ENCODE data around the gene KAT2B.

The KAT2B gene

GRCh38 chr3:20128358-20128757 lies 88.1 kb downstream of the KAT2B start:
- Histone ChIP-seq H3K9ac (no peak overlapping the region), H3K9me3 (replicated peaks in 1 of 11) (no peaks in the 10 kb centered on the region), H4K20me1 (no peaks in the 10 kb centered on the region), H3K36me3 (peaks cover 8 to 28% (median 16%) of the 10 kb centered on the region in 11 experiments; a peak in 19 of 22 replicates), H3K4me1 (peaks cover 11 to 17% (median 14%) of the 10 kb centered on the region in 10 experiments), H3K27me3 (no peaks in the 10 kb centered on the region), H3K4me3 (no peak overlapping the region), H3K27ac (no peak overlapping the region), H3K4me2 (no peak overlapping the region)
- no peak for TF ChIP-seq Cebpa-rat (IDR thresholded peaks at IDR 0.05)

- H4K20me1 ChIP-seq = no peaks in the 10 kb centered on the region
- H3K9ac ChIP-seq = no peak overlapping the region
- TF ChIP-seq Cebpa-rat (IDR thresholded peaks at IDR 0.05) = no peak
- no peaks in the 10 kb centered on the region for H3K27me3 ChIP-seq
- no peak overlapping the region for H3K4me2 ChIP-seq
- peaks cover 11 to 16% (median 14%) of the 10 kb centered on the region in 10 experiments for H3K4me1 ChIP-seq
- no peak overlapping the region for H3K4me3 ChIP-seq
- peaks cover 0 to 24% (median 13%) of the 10 kb centered on the region in 11 experiments; a peak in 17 of 22 replicates for H3K36me3 ChIP-seq
- H3K9me3 ChIP-seq (replicated peaks in 1 of 11) = no peaks in the 10 kb centered on the region
- H3K27ac ChIP-seq = no peak overlapping the region
These were observed 89.9 kb downstream of the KAT2B start for GRCh38 chr3:20130106-20130505.

GRCh38 chr3:20136231-20136630 lies 96.0 kb downstream of the KAT2B start:
- Histone ChIP-seq H4K20me1 (no peaks in the 10 kb centered on the region), H3K27ac (no peak overlapping the region), H3K4me3 (no peak overlapping the region), H3K27me3 (no peaks in the 10 kb centered on the region), H3K4me2 (no peak overlapping the region), H3K36me3 (peaks cover 0 to 20% (median 13%) of the 10 kb centered on the region in 11 experiments; a peak in 10 of 22 replicates), H3K4me1 (no peaks in the 10 kb centered on the region), H3K9ac (no peak overlapping the region), H3K9me3 (replicated peaks in 1 of 11) (no peaks in the 10 kb centered on the region)
- no peak for TF ChIP-seq Cebpa-rat (IDR thresholded peaks at IDR 0.05)

GRCh38 chr3:20137647-20138046 lies 97.4 kb downstream of the KAT2B start:
- peaks cover 0 to 28% (median 19%) of the 10 kb centered on the region in 11 experiments; a peak in 12 of 22 replicates for H3K36me3 ChIP-seq
- no peak overlapping the region for H3K27ac ChIP-seq
- no peaks in the 10 kb centered on the region for H3K9me3 ChIP-seq (replicated peaks in 1 of 11)
- no peaks in the 10 kb centered on the region for H4K20me1 ChIP-seq
- H3K27me3 ChIP-seq = no peaks in the 10 kb centered on the region
- TF ChIP-seq Cebpa-rat (IDR thresholded peaks at IDR 0.05) = no peak
- H3K4me2 ChIP-seq = no peak overlapping the region
- no peaks in the 10 kb centered on the region for H3K4me1 ChIP-seq
- no peak overlapping the region for H3K9ac ChIP-seq
- H3K4me3 ChIP-seq = no peak overlapping the region

GRCh38 chr3:20140881-20141280 lies 100.6 kb downstream of the KAT2B start:
- H3K9ac ChIP-seq = no peak overlapping the region
- no peaks in the 10 kb centered on the region for H3K4me1 ChIP-seq
- H3K4me2 ChIP-seq = no peak overlapping the region
- H3K27me3 ChIP-seq = no peaks in the 10 kb centered on the region
- no peak overlapping the region for H3K27ac ChIP-seq
- TF ChIP-seq Cebpa-rat (IDR thresholded peaks at IDR 0.05) = no peak
- H3K4me3 ChIP-seq = no peak overlapping the region
- no peaks in the 10 kb centered on the region for H4K20me1 ChIP-seq
- H3K36me3 ChIP-seq = peaks cover 4 to 40% (median 20%) of the 10 kb centered on the region in 11 experiments; a peak in 14 of 22 replicates
- no peaks in the 10 kb centered on the region; a peak in 1 of 22 replicates for H3K9me3 ChIP-seq (replicated peaks in 1 of 11)

GRCh38 chr3:20141316-20141715 lies 101.1 kb downstream of the KAT2B start:
- Histone ChIP-seq H3K27ac (no peak overlapping the region), H3K4me2 (no peak overlapping the region), H3K4me3 (no peak overlapping the region), H4K20me1 (no peaks in the 10 kb centered on the region), H3K4me1 (no peaks in the 10 kb centered on the region), H3K9me3 (replicated peaks in 1 of 11) (no peaks in the 10 kb centered on the region; a peak in 1 of 22 replicates), H3K9ac (no peak overlapping the region), H3K36me3 (peaks cover 4 to 42% (median 20%) of the 10 kb centered on the region in 11 experiments; a peak in 14 of 22 replicates), H3K27me3 (no peaks in the 10 kb centered on the region)
- no peak for TF ChIP-seq Cebpa-rat (IDR thresholded peaks at IDR 0.05)

- TF ChIP-seq Cebpa-rat (IDR thresholded peaks at IDR 0.05) = no peak
- Histone ChIP-seq H4K20me1 (no peaks in the 10 kb centered on the region), H3K4me3 (no peak overlapping the region), H3K4me2 (no peak overlapping the region), H3K4me1 (no peaks in the 10 kb centered on the region), H3K9me3 (replicated peaks in 1 of 11) (no peaks in the 10 kb centered on the region; a peak in 1 of 22 replicates), H3K9ac (no peak overlapping the region), H3K27me3 (no peaks in the 10 kb centered on the region), H3K36me3 (peaks cover 4 to 47% (median 20%) of the 10 kb centered on the region in 11 experiments; a peak in 14 of 22 replicates), H3K27ac (no peak overlapping the region)
These were observed 101.6 kb downstream of the KAT2B start for GRCh38 chr3:20141851-20142250.

GRCh38 chr3:20142517-20142916 lies 102.3 kb downstream of the KAT2B start:
- Histone ChIP-seq H3K9me3 (replicated peaks in 1 of 11) (no peaks in the 10 kb centered on the region; a peak in 1 of 22 replicates), H3K9ac (no peak overlapping the region), H3K4me1 (no peaks in the 10 kb centered on the region), H4K20me1 (no peaks in the 10 kb centered on the region), H3K4me3 (no peak overlapping the region), H3K27me3 (no peaks in the 10 kb centered on the region), H3K27ac (no peak overlapping the region), H3K4me2 (no peak overlapping the region), H3K36me3 (peaks cover 4 to 42% (median 17%) of the 10 kb centered on the region in 11 experiments; a peak in 14 of 22 replicates)
- no peak for TF ChIP-seq Cebpa-rat (IDR thresholded peaks at IDR 0.05)

GRCh38 chr3:20143519-20143918 lies 103.3 kb downstream of the KAT2B start:
- no peak for TF ChIP-seq Cebpa-rat (IDR thresholded peaks at IDR 0.05)
- H3K9ac ChIP-seq = no peak overlapping the region
- H3K9me3 ChIP-seq (replicated peaks in 1 of 11) = no peaks in the 10 kb centered on the region; a peak in 1 of 22 replicates

GRCh38 chr3:20145874-20146273 lies 105.6 kb downstream of the KAT2B start:
- no peaks in the 10 kb centered on the region for H4K20me1 ChIP-seq
- no peak for TF ChIP-seq Cebpa-rat (IDR thresholded peaks at IDR 0.05)
- no peaks in the 10 kb centered on the region; a peak in 1 of 22 replicates for H3K9me3 ChIP-seq (replicated peaks in 1 of 11)
- no peaks in the 10 kb centered on the region for H3K4me1 ChIP-seq
- peaks cover 6 to 53% (median 23%) of the 10 kb centered on the region in 11 experiments; a peak in 19 of 22 replicates for H3K36me3 ChIP-seq
- no peak overlapping the region for H3K4me3 ChIP-seq
- no peaks in the 10 kb centered on the region for H3K27me3 ChIP-seq
- no peak overlapping the region for H3K27ac ChIP-seq
- H3K9ac ChIP-seq = no peak overlapping the region
- no peak overlapping the region for H3K4me2 ChIP-seq

More at GRCh38 chr3:20143519-20143918, 103.3 kb downstream of the KAT2B start:
- H3K4me2 ChIP-seq = no peak overlapping the region
- no peak overlapping the region for H3K27ac ChIP-seq
- H3K4me1 ChIP-seq = no peaks in the 10 kb centered on the region
- H4K20me1 ChIP-seq = no peaks in the 10 kb centered on the region
- no peaks in the 10 kb centered on the region for H3K27me3 ChIP-seq
- H3K36me3 ChIP-seq = peaks cover 6 to 49% (median 21%) of the 10 kb centered on the region in 11 experiments; a peak in 17 of 22 replicates
- no peak overlapping the region for H3K4me3 ChIP-seq
